GDM1 (cell line): ENCODE data around the gene TICAM1.

Source experiments
- DNase-seq: peaks from one replicate; lab custom pipeline; 2025; lab: John Stamatoyannopoulos, UW

TICAM1 gene

GRCh38 chr19:4768934-4769777, 62.4 kb downstream of the TICAM1 start:
- peak; percentile 65 for DNase-seq
